HG03378 (cell line): ENCODE results near the gene BICC1.

Experiments
- ATAC-seq: cut with Tn5 transposase; IDR thresholded peaks from one replicate; pipeline ENCODE4 v1.9.1; 2021; ENCODE audit warnings: mild to moderate bottlenecking, moderate library complexity; ENCODE audit not compliant: unreplicated experiment

The BICC1 gene

GRCh38 chr10:58807629-58808022, 295.0 kb downstream of the BICC1 start:
- no peak for ATAC-seq

- ATAC-seq: no peak
Observed at GRCh38 chr10:58810751-58811150, 298.1 kb downstream of the BICC1 start.

- no peak for ATAC-seq
Observed at GRCh38 chr10:58813573-58813972, 300.9 kb downstream of the BICC1 start.

- ATAC-seq: no peak
Observed at GRCh38 chr10:58817201-58817846, 304.7 kb downstream of the BICC1 start.

- ATAC-seq: no peak
Observed at GRCh38 chr10:58818900-58819299, 306.2 kb downstream of the BICC1 start.

GRCh38 chr10:58820386-58820785, 307.7 kb downstream of the BICC1 start:
- ATAC-seq: no peak

- ATAC-seq: no peak
Observed at GRCh38 chr10:58820861-58821751, 308.4 kb downstream of the BICC1 start.

GRCh38 chr10:58821752-58822056, 309.0 kb downstream of the BICC1 start:
- ATAC-seq: no peak

GRCh38 chr10:58823983-58824382, 311.3 kb downstream of the BICC1 start:
- ATAC-seq: no peak

- no peak for ATAC-seq
Observed at GRCh38 chr10:58824396-58824795, 311.7 kb downstream of the BICC1 start.

GRCh38 chr10:58826694-58827093, 314.0 kb downstream of the BICC1 start:
- no peak for ATAC-seq

GRCh38 chr10:58827381-58827780, 314.7 kb downstream of the BICC1 start:
- ATAC-seq: no peak

- no peak for ATAC-seq
Observed at GRCh38 chr10:58829839-58830238, 317.2 kb downstream of the BICC1 start.

GRCh38 chr10:58830697-58831096, 318.0 kb downstream of the BICC1 start:
- no peak for ATAC-seq

GRCh38 chr10:58833771-58834561, 321.3 kb downstream of the BICC1 start:
- no peak for ATAC-seq

- no peak for ATAC-seq
Observed at GRCh38 chr10:58836176-58836700, 323.6 kb downstream of the BICC1 start.

GRCh38 chr10:58836991-58837575, 324.4 kb downstream of the BICC1 start:
- no peak for ATAC-seq

- ATAC-seq: no peak
Observed at GRCh38 chr10:58837826-58838225, 325.2 kb downstream of the BICC1 start.

- ATAC-seq: no peak
Observed at GRCh38 chr10:58838561-58839208, 326.0 kb downstream of the BICC1 start.

GRCh38 chr10:58839771-58840170, 327.1 kb downstream of the BICC1 start:
- ATAC-seq: no peak
